ENCODE measurements around the gene SEC23B. TPM values are rescaled to one million over a fixed set of nuclear protein-coding genes. Genes with fewer than 3 reads are reported as not detected.
A peak's percentile ranks its signal among the peaks of the same experiment; 100 is the strongest.
"Not testable (repeated sequence)": the region's sequence is repeated elsewhere in the genome, so short reads cannot be mapped to it uniquely, and the experiment has no call there.

The SEC23B gene
- total RNA-seq, 1 experiment from 2014 or later, result 24.2 TPM

DNA sequence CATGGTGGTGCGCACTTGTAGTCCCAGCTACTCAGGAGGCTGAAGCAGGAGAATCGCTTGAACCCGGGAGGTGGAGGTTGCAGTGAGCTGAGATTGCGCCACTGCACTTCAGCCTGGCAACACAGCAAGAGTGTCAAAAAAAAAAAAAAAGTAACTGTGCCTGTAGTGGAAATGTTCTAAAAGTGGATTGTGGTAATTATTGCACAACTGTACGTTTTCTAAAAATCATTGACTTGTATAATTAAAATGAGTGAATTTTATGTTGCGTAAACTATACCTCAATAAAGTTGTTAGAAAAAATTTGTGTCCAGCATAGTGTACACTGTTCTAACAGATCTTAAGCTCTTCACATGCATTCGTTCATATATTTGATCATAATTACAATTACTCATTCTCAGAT is 5.5 kb downstream of the SEC23B start:
- Histone ChIP-seq H3K36me3 (peaks cover 4% of the 10 kb centered on the region), H3K4me3 (no peak overlapping the region), H3K9me3 (no peaks in the 10 kb centered on the region), H3K27me3 (no peaks in the 10 kb centered on the region)
- no peak for DNase-seq

DNA sequence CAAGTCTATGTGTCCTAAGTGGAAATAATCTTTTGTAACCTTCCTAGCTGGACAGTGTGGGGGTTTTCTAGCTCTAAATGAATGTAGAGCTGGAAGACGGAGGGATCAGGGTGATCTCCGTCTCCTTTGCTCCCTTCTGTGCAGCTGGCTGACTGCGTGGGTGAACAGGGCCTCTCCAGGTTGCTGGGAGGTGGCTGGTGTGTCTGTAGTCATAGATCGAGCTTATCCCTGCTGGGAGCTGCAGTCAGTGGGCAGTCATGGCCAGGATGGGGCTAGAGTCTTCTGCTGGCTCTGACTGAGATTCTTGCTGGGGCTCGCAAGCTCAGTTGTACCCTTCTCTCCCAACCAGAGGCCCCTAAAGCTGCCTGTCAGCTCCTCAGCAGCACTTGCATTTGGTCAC is 6.4 kb downstream of the SEC23B start:
- Histone ChIP-seq H3K9me3 (no peaks in the 10 kb centered on the region), H3K4me3 (no peak overlapping the region), H3K27me3 (no peaks in the 10 kb centered on the region), H3K36me3 (peaks cover 7% of the 10 kb centered on the region)
- DNase-seq, result no peak

GRCh38 chr20:18515973-18516372 is 8.2 kb downstream of the SEC23B start:
- H3K27me3 ChIP-seq, result no peaks in the 10 kb centered on the region
- peaks cover 7% of the 10 kb centered on the region for H3K36me3 ChIP-seq
- no peak for DNase-seq

DNA sequence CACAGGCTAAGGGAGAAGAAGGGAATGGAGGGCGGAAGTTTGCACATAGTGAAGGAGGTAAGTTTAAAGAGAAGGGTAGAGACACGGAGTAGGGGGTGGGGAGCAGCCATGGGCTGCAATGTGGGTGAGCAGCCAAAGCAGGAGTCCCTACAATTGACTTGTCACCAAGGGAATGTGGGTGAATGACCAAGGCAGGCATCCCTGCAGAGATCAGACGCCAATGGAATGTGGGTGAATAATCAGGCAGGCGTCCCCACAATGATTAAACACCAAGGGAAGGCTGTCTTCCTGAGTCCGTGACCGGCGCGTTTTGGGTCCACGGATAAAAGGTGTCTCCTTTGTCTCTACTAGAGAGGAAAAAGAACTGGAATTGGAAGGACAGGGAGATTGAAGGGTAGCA is 14.3 kb downstream of the SEC23B start:
- H3K36me3 ChIP-seq, result peaks cover 16% of the 10 kb centered on the region
- H3K9me3 ChIP-seq, DNase-seq, H3K27me3 ChIP-seq, H3K4me3 ChIP-seq: not testable (repeated sequence)

More at GRCh38 chr20:18515973-18516372, 8.2 kb downstream of the SEC23B start:
- Histone ChIP-seq H3K9me3 (no peaks in the 10 kb centered on the region), H3K4me3 (no peak overlapping the region)

GRCh38 chr20:18523066-18523465 is 15.3 kb downstream of the SEC23B start:
- H3K27me3 ChIP-seq, result no peaks in the 10 kb centered on the region
- no peaks in the 10 kb centered on the region for H3K9me3 ChIP-seq
- no peak for DNase-seq
- H3K36me3 ChIP-seq, result peaks cover 23% of the 10 kb centered on the region
- no peak overlapping the region for H3K4me3 ChIP-seq

- peaks cover 32% of the 10 kb centered on the region for H3K36me3 ChIP-seq
- no peak overlapping the region for H3K4me3 ChIP-seq
- no peaks in the 10 kb centered on the region for H3K27me3 ChIP-seq
- no peaks in the 10 kb centered on the region for H3K9me3 ChIP-seq
- peak; percentile 59 for DNase-seq
These were observed 16.9 kb downstream of the SEC23B start for GRCh38 chr20:18524646-18525045.

DNA sequence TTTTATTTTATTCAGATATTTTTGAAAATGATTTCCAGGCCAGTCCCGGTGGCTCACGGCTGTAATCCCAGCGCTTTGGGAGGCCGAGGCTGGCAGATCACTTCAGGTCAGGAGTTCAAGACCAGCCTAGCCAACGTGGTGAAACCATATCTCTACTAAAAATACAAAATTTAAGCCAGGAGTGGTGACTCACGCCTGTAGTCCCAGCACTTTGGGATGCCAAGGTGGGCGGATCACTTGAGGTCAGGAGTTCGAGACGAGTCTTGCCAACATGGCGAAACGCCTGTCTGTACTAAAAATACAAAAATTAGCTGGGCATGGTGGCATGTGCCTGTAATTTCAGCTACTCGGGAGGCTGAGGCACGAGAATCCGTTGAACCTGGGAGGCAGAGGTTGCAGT is 19.0 kb downstream of the SEC23B start:
- peak; percentile 71 for DNase-seq
- not testable (repeated sequence) for H3K9me3 ChIP-seq, H3K27me3 ChIP-seq, H3K4me3 ChIP-seq
- H3K36me3 ChIP-seq, result peaks cover 38% of the 10 kb centered on the region

GRCh38 chr20:18527339-18527738 is 19.6 kb downstream of the SEC23B start:
- H3K9me3 ChIP-seq, result no peaks in the 10 kb centered on the region
- DNase-seq, result no peak
- no peak overlapping the region for H3K4me3 ChIP-seq
- H3K36me3 ChIP-seq, result peaks cover 44% of the 10 kb centered on the region
- no peaks in the 10 kb centered on the region for H3K27me3 ChIP-seq

GRCh38 chr20:18527836-18528235 is 20.1 kb downstream of the SEC23B start:
- no peak overlapping the region for H3K4me3 ChIP-seq
- peak; percentile 54 for DNase-seq
- no peaks in the 10 kb centered on the region for H3K27me3 ChIP-seq
- H3K9me3 ChIP-seq, result no peaks in the 10 kb centered on the region
- H3K36me3 ChIP-seq, result peaks cover 47% of the 10 kb centered on the region

- Histone ChIP-seq H3K36me3 (peaks cover 51% of the 10 kb centered on the region), H3K4me3 (no peak overlapping the region), H3K9me3 (no peaks in the 10 kb centered on the region), H3K27me3 (no peaks in the 10 kb centered on the region)
- no peak for DNase-seq
These were observed 21.3 kb downstream of the SEC23B start for GRCh38 chr20:18529041-18529440.

GRCh38 chr20:18532626-18533025 is 24.9 kb downstream of the SEC23B start:
- no peaks in the 10 kb centered on the region for H3K27me3 ChIP-seq
- H3K9me3 ChIP-seq, result no peaks in the 10 kb centered on the region
- DNase-seq, result no peak
- H3K36me3 ChIP-seq, result peaks cover 36% of the 10 kb centered on the region
- H3K4me3 ChIP-seq, result no peak overlapping the region

DNA sequence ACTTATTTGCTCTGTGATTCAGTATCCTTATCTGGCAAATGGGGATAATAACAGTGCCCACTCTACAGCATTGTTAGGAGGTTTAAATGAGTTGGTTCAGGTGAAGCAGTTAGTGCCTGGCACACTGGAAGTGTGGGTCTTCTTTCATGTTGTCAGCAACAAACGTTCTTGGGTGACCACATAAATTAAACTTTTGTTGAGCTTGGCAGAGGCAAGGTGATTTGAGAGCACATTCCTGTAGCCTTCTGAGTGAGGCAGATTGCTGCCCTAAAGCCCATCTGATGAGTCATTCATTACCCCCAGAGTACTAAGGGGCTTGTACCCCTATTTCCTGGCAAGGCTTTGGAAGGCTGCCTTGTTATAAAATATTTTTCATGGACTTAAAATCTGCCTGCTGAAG is 25.8 kb downstream of the SEC23B start:
- no peak overlapping the region for H3K4me3 ChIP-seq
- peaks cover 31% of the 10 kb centered on the region for H3K36me3 ChIP-seq
- H3K27me3 ChIP-seq, result no peaks in the 10 kb centered on the region
- H3K9me3 ChIP-seq, result no peaks in the 10 kb centered on the region
- DNase-seq, result no peak

GRCh38 chr20:18533978-18534644 is 26.4 kb downstream of the SEC23B start:
- Histone ChIP-seq H3K27me3 (no peaks in the 10 kb centered on the region), H3K36me3 (peaks cover 25% of the 10 kb centered on the region), H3K4me3 (no peak overlapping the region), H3K9me3 (no peaks in the 10 kb centered on the region)
- no peak for DNase-seq

- Histone ChIP-seq H3K4me3 (no peak overlapping the region), H3K27me3 (no peaks in the 10 kb centered on the region), H3K9me3 (no peaks in the 10 kb centered on the region), H3K36me3 (peaks cover 13% of the 10 kb centered on the region)
- no peak for DNase-seq
These were observed 29.9 kb downstream of the SEC23B start for GRCh38 chr20:18537651-18538050.

GRCh38 chr20:18541741-18542140 is 34.0 kb downstream of the SEC23B start:
- no peak for DNase-seq
- Histone ChIP-seq H3K9me3 (no peaks in the 10 kb centered on the region), H3K27me3 (no peaks in the 10 kb centered on the region), H3K4me3 (no peak overlapping the region), H3K36me3 (peaks cover 4% of the 10 kb centered on the region)

DNA sequence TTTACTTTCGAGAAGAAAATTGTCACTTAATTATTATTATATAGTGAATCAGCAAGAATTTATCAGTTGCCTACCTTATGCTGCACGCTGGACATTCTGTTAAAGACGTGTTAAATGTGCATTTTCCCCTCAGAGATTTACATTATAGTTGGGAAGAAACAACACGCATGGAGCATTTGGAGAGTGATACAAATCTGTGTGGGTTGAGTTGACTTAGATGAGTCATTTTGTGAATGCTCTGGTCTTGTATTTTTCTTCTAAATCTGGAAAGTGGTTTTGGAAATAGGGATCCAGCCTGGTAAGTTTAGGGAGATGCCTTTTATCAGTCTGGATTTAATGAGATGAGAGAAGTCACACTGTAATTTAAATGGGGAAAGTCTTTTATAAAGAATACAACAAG is 35.5 kb downstream of the SEC23B start:
- no peaks in the 10 kb centered on the region for H3K9me3 ChIP-seq
- no peak overlapping the region for H3K4me3 ChIP-seq
- H3K27me3 ChIP-seq, result no peaks in the 10 kb centered on the region
- H3K36me3 ChIP-seq, result peaks cover 4% of the 10 kb centered on the region
- DNase-seq, result no peak

DNA sequence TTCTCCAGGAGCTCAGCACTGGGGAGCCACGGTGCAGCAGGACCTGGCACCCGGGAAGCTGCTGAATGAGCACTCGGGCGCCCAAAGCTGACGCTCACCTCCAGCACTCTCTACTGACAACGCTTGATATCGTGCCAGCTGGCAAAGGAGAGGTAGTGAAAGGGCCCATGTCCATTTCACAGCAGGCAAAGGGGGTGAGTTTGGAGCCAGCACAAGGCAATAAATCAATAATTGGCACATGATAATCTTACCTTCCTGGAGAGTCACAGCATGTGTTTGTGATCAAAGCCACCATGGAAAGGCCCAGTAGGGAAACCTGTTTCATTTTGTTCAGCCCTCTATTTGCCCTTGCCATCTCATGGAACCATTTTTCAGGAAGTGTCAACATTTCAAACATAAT is 36.2 kb downstream of the SEC23B start:
- Histone ChIP-seq H3K36me3 (peaks cover 4% of the 10 kb centered on the region), H3K9me3 (no peaks in the 10 kb centered on the region), H3K4me3 (no peak overlapping the region), H3K27me3 (no peaks in the 10 kb centered on the region)
- no peak for DNase-seq

DNA sequence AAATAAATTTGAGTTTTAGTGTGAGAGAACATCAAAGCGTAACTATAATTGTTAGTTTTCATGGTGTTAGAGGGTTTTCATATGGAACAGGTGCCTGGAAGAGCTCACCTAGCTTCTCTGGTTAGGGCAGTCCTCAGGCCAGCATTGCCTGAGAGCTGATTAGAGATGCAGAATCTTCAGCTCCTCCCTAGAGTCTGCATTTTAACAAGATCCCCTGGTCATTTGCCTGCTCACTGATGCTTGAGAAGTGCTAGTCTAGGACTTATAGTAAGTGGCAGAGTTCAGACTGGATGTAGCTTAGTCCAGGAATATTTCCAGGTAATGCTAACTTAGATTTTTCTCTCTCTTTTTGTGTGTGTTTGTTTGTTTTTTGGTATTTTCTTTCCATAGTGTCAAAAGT is 37.8 kb downstream of the SEC23B start:
- peaks cover 7% of the 10 kb centered on the region; the same call in 1 of the 2 replicates for H3K36me3 ChIP-seq
- no peak overlapping the region for H3K4me3 ChIP-seq
- H3K27me3 ChIP-seq, result no peaks in the 10 kb centered on the region
- no peaks in the 10 kb centered on the region for H3K9me3 ChIP-seq
- DNase-seq, result no peak
